H1 (cell line): ENCODE data around the gene PSPC1. TPM values are rescaled to one million over a fixed set of nuclear protein-coding genes. Genes with fewer than 3 reads are reported as not detected.

Experiments
- CTCF ChIA-PET: fragments of 300-600 bp; sonication (Branson Sonifier 250); formaldehyde crosslinking; loops from one replicate; lab custom pipeline; 2021; ENCODE audit not compliant: partially characterized antibody; lab: Charles Lee
- POLR2A ChIA-PET: fragments of 300-600 bp; sonication (Branson Sonifier 250); formaldehyde crosslinking; loops from one replicate; lab custom pipeline; 2021; ENCODE audit warnings: inconsistent platforms; ENCODE audit not compliant: partially characterized antibody; lab: Charles Lee
- DNase-seq, 2 experiments: peaks; one replicate each; pipeline versions ENCODE4 v3.0.0 to v3.0.0-alpha.2; 2010 to 2022; ENCODE audit warnings: low spot score in 2 of 2, low read depth in 1 of 2, mixed read lengths in 1 of 2
- FAIRE-seq: peaks from 2 replicates; lab custom pipeline; 2011; peaks lifted over from hg19 to GRCh38; lab: Jason Lieb, UNC
- H2AFZ ChIP-seq: 2 replicates; pipeline ENCODE4 v1.8.1; 2012; ENCODE audit warnings: low read length, inconsistent platforms
- H2AK5ac ChIP-seq: 2 replicates; pipeline ENCODE4 v1.6.1; 2013; ENCODE audit warnings: low read depth, low read length
- H2BK120ac ChIP-seq: replicated peaks from 2 replicates; pipeline ENCODE3; 2013; ENCODE audit warnings: low read depth, low read length, inconsistent platforms
- H2BK12ac ChIP-seq: 2 replicates; pipeline ENCODE4 v1.6.1; 2013; ENCODE audit warnings: low read depth, low read length
- H2BK15ac ChIP-seq: 2 replicates; pipeline ENCODE4 v1.6.1; 2013; ENCODE audit warnings: low read length
- H2BK20ac ChIP-seq: 2 replicates; pipeline ENCODE4 v1.6.1; 2013; ENCODE audit warnings: low read length
- H2BK5ac ChIP-seq: 2 replicates; pipeline ENCODE4 v1.6.1; 2013; ENCODE audit warnings: low read depth, low read length
- H3K14ac ChIP-seq: 2 replicates; pipeline ENCODE4 v1.6.1; 2013; ENCODE audit warnings: inconsistent platforms; ENCODE audit not compliant: insufficient read length
- H3K18ac ChIP-seq: 2 replicates; pipeline ENCODE4 v1.6.1; 2013; ENCODE audit warnings: low read length; ENCODE audit errors: extremely low read depth
- H3K23ac ChIP-seq: 2 replicates; pipeline ENCODE4 v1.6.1; 2013; ENCODE audit warnings: inconsistent platforms; ENCODE audit not compliant: insufficient read length
- H3K23me2 ChIP-seq: 2 replicates; pipeline ENCODE4 v1.6.1; 2013; ENCODE audit warnings: low read depth, low read length
- H3K27ac ChIP-seq: 2 replicates; pipeline ENCODE4 v1.6.1; 2011; ENCODE audit warnings: low read depth, low read length, inconsistent platforms
- H3K27me3 ChIP-seq, 4 experiments: replicated peaks in 1 of 4; 1 replicate in 1 of 4; 2 replicates in 3 of 4; pipeline versions ENCODE4 v1.6.1 to v1.8.1; 2011 to 2013; ENCODE audit warnings: low read length in 3 of 4, mild to moderate bottlenecking in 3 of 4, inconsistent platforms in 2 of 4, mixed read lengths in 2 of 4, moderate library complexity in 1 of 4; ENCODE audit not compliant: control insufficient read depth in 3 of 4, insufficient read depth in 3 of 4; ENCODE audit errors: extremely low read depth in 1 of 4
- H3K36me3 ChIP-seq, 4 experiments: 2 replicates each; pipeline versions ENCODE4 v1.6.1 to v1.8.1; 2011 to 2013; ENCODE audit warnings: mild to moderate bottlenecking in 4 of 4, low read length in 3 of 4, moderate library complexity in 2 of 4, control low read depth in 1 of 4, inconsistent platforms in 1 of 4; ENCODE audit not compliant: insufficient read depth in 4 of 4, control insufficient read depth in 2 of 4
- H3K4ac ChIP-seq: replicated peaks from 2 replicates; pipeline ENCODE3; 2013; ENCODE audit warnings: low read length, low read depth, mixed read lengths, inconsistent platforms; ENCODE audit not compliant: insufficient read length
- H3K4me1 ChIP-seq, 4 experiments: replicated peaks in 1 of 4; 1 replicate in 1 of 4; 2 replicates in 3 of 4; pipeline versions ENCODE4 v1.6.1 to v1.8.1; 2011 to 2013; ENCODE audit warnings: low read length in 3 of 4, inconsistent platforms in 2 of 4, mixed read lengths in 1 of 4; ENCODE audit not compliant: insufficient read depth in 4 of 4, control insufficient read depth in 3 of 4
- H3K4me2 ChIP-seq, 2 experiments: 2 replicates each; pipeline versions ENCODE4 v1.6.1 to v1.8.1; 2011 to 2013; ENCODE audit warnings: low read depth in 2 of 2, low read length in 2 of 2, control low read depth in 1 of 2, inconsistent platforms in 1 of 2, mild to moderate bottlenecking in 1 of 2; ENCODE audit not compliant: insufficient read depth in 1 of 2
- H3K4me3 ChIP-seq, 4 experiments: fragments of 200-600, 300-600 bp in 1 of 4; sonication (generic), shearing (Covaris generic), sonication (Bioruptor Twin) in 1 of 4; 2 replicates each; pipeline versions ENCODE4 v1.5.1 to v1.8.1; 2011 to 2016; ENCODE audit warnings: low read length in 4 of 4, low read depth in 3 of 4, control low read depth in 2 of 4, inconsistent platforms in 2 of 4, mild to moderate bottlenecking in 2 of 4, mixed read lengths in 1 of 4, moderate library complexity in 1 of 4; ENCODE audit not compliant: insufficient read depth in 2 of 4; ENCODE audit errors: extremely low read depth in 1 of 4
- H3K56ac ChIP-seq: replicated peaks from 2 replicates; pipeline ENCODE3; 2013; ENCODE audit warnings: low read depth, mild to moderate bottlenecking, mixed read lengths, low read length, inconsistent platforms; ENCODE audit not compliant: insufficient read length
- H3K79me1 ChIP-seq: 2 replicates; pipeline ENCODE4 v1.6.1; 2013; ENCODE audit warnings: low read depth, low read length, control low read depth
- H3K79me2 ChIP-seq, 2 experiments: 2 replicates each; pipeline versions ENCODE4 v1.6.1 to v1.8.1; 2012 to 2013; ENCODE audit warnings: low read length in 2 of 2, mild to moderate bottlenecking in 2 of 2, inconsistent platforms in 1 of 2; ENCODE audit not compliant: insufficient read depth in 2 of 2, control insufficient read depth in 1 of 2
- H3K9ac ChIP-seq, 4 experiments: replicated peaks in 1 of 4; 1 replicate in 1 of 4; 2 replicates in 3 of 4; pipeline versions ENCODE4 v1.6.1 to v1.8.1; 2011 to 2013; ENCODE audit warnings: low read depth in 3 of 4, low read length in 3 of 4, control low read depth in 2 of 4, mild to moderate bottlenecking in 2 of 4, moderate library complexity in 2 of 4, inconsistent platforms in 1 of 4; ENCODE audit errors: extremely low read depth in 1 of 4
- H3K9me3 ChIP-seq, 2 experiments: 2 replicates each; pipeline versions ENCODE4 v1.6.1 to v1.8.1; 2012 to 2013; ENCODE audit warnings: mild to moderate bottlenecking in 2 of 2, moderate library complexity in 2 of 2, control low read depth in 1 of 2, inconsistent platforms in 1 of 2, low read depth in 1 of 2, low read length in 1 of 2, mixed read lengths in 1 of 2; ENCODE audit not compliant: insufficient read depth in 2 of 2
- H4K20me1 ChIP-seq, 2 experiments: replicated peaks in 1 of 2; 2 replicates each; pipeline versions ENCODE3 to v1.8.1; 2011 to 2013; ENCODE audit warnings: inconsistent platforms in 2 of 2, low read length in 2 of 2, mild to moderate bottlenecking in 1 of 2; ENCODE audit not compliant: insufficient read depth in 2 of 2, control insufficient read depth in 1 of 2
- H4K5ac ChIP-seq: 2 replicates; pipeline ENCODE4 v1.6.1; 2013; ENCODE audit warnings: low read length, low read depth, mixed read lengths, inconsistent platforms; ENCODE audit not compliant: insufficient read length
- H4K8ac ChIP-seq: 2 replicates; pipeline ENCODE4 v1.8.0; 2013; ENCODE audit warnings: mild to moderate bottlenecking, moderate library complexity, low read length, inconsistent platforms; ENCODE audit not compliant: insufficient read depth; ENCODE audit errors: extremely low read depth
- H4K91ac ChIP-seq: replicated peaks from 2 replicates; pipeline ENCODE3; 2013; ENCODE audit warnings: low read length, mixed read lengths, inconsistent platforms; ENCODE audit not compliant: insufficient read length
- BACH1 ChIP-seq: IDR thresholded peaks from 2 replicates; pipeline ENCODE4 v1.6.1; 2012; ENCODE audit warnings: low read length, improper control_type of control experiment
- CHD1 ChIP-seq: IDR thresholded peaks from 2 replicates; pipeline ENCODE4 v1.6.1; 2012; ENCODE audit warnings: low read depth, low read length, improper control_type of control experiment
- EZH2 ChIP-seq: fragments of 200-600 bp; sonication (generic); IDR thresholded peaks from 2 replicates; pipeline ENCODE4 v1.7.1; 2012; ENCODE audit warnings: low read depth, mild to moderate bottlenecking, moderate library complexity, low read length, inconsistent platforms; ENCODE audit not compliant: severe bottlenecking
- GABPA ChIP-seq: IDR thresholded peaks from 2 replicates; pipeline ENCODE4 v1.6.1; 2011; ENCODE audit warnings: mild to moderate bottlenecking, low read length, moderate library complexity, borderline replicate concordance; ENCODE audit not compliant: insufficient read depth
- HDAC2 ChIP-seq, 2 experiments: fragments of 300-600 bp in 1 of 2; sonication (generic) in 1 of 2; IDR thresholded peaks; 2 replicates each; pipeline ENCODE4 v1.6.1; 2011 to 2012; ENCODE audit warnings: low read depth in 2 of 2, low read length in 2 of 2, mild to moderate bottlenecking in 2 of 2, moderate library complexity in 2 of 2, borderline replicate concordance in 1 of 2, inconsistent platforms in 1 of 2
- KDM4A ChIP-seq: IDR thresholded peaks from one replicate; pipeline ENCODE4 v1.7.1; 2012; ENCODE audit warnings: low read depth, mild to moderate bottlenecking, moderate library complexity, low read length, inconsistent platforms; ENCODE audit not compliant: severe bottlenecking
- MAFK ChIP-seq: IDR thresholded peaks from 2 replicates; pipeline ENCODE4 v1.6.1; 2012; ENCODE audit warnings: low read depth, mild to moderate bottlenecking, improper control_type of control experiment, low read length
- NANOG ChIP-seq: IDR thresholded peaks from 2 replicates; pipeline ENCODE4 v1.6.1; 2011; ENCODE audit warnings: low read length, low read depth, mild to moderate bottlenecking, inconsistent platforms; ENCODE audit not compliant: insufficient read depth, poor library complexity, severe bottlenecking
- POU5F1 ChIP-seq: IDR thresholded peaks from 2 replicates; pipeline ENCODE4 v1.6.1; 2011; ENCODE audit warnings: low read depth, mild to moderate bottlenecking, low read length, moderate library complexity
- RBBP5 ChIP-seq: IDR thresholded peaks from 2 replicates; pipeline ENCODE4 v1.7.1; 2012; ENCODE audit warnings: low read depth, mild to moderate bottlenecking, inconsistent platforms, low read length, moderate library complexity, borderline replicate concordance
- RNF2 ChIP-seq: fragments of 200-900, 300-1000 bp; sonication (generic); IDR thresholded peaks from 2 replicates; pipeline ENCODE4 v1.7.1; 2016; ENCODE audit warnings: borderline replicate concordance, low read depth, mild to moderate bottlenecking, antibody characterized with exemption, low read length; ENCODE audit not compliant: poor library complexity, severe bottlenecking; ENCODE audit errors: missing control alignments
- SIN3A ChIP-seq, 2 experiments: IDR thresholded peaks in 1 of 2; conservative IDR thresholded peaks in 1 of 2; 2 replicates each; pipeline ENCODE4 v1.6.1; 2011 to 2012; ENCODE audit warnings: low read length in 2 of 2, improper control_type of control experiment in 1 of 2, low read depth in 1 of 2, mild to moderate bottlenecking in 1 of 2
- SRF ChIP-seq: IDR thresholded peaks from 2 replicates; pipeline ENCODE4 v1.6.1; 2011; ENCODE audit warnings: mild to moderate bottlenecking, low read depth, low read length, moderate library complexity
- TBP ChIP-seq: IDR thresholded peaks from 2 replicates; pipeline ENCODE4 v1.6.1; 2011; ENCODE audit warnings: low read depth, low read length, improper control_type of control experiment
- WGBS, 2 experiments: shearing (Covaris generic) in 1 of 2; methylation state at CpG; one replicate each; pipeline versions ENCODE4 v1.1.6 to v1.1.7; 2013 to 2015; ENCODE audit warnings: low lambda C conversion rate in 2 of 2, mixed read lengths in 2 of 2, inconsistent platforms in 1 of 2, low coverage in 1 of 2, missing lambda C conversion rate in 1 of 2; ENCODE audit not compliant: insufficient replicate concordance in 2 of 2, insufficient coverage in 1 of 2, insufficient read length in 1 of 2; ENCODE audit errors: extremely low coverage in 1 of 2, missing lambda C conversion rate in 1 of 2; 5-methylcytosine and 5-hydroxymethylcytosine counted together
- polyA plus RNA-seq, 7 experiments: library from polyadenylated mRNA; depleted of rRNA in 3 of 7; stranded (reverse) in 5 of 7; unstranded in 2 of 7; fragments of >200 nt in 5 of 7; fragments of 200-250 nt in 2 of 7; gene quantifications; 1 replicate in 5 of 7; 2 replicates in 1 of 7; 4 replicates in 1 of 7; pipeline versions ENCODE4 v1.2.1 to v1.2.3, GENCODE V29; 2011 to 2013; ENCODE audit warnings: missing spikeins in 2 of 7, mixed read lengths in 2 of 7
- total RNA-seq: library from RNA; stranded (reverse); fragmentation: NEBNext Ultra II Directional; extraction: Animal tissue kit (Norgen Biotek cat#: 25700); gene quantifications from 2 replicates; pipeline ENCODE4 v1.2.1, GENCODE V29; 2021

PSPC1 gene
- total and polyA plus RNA-seq, 2 of the 8 experiments (the other 6 are each of a cell fraction or from before 2014, with no cell fraction given) = 53.4 to 97.4 TPM

DNA sequence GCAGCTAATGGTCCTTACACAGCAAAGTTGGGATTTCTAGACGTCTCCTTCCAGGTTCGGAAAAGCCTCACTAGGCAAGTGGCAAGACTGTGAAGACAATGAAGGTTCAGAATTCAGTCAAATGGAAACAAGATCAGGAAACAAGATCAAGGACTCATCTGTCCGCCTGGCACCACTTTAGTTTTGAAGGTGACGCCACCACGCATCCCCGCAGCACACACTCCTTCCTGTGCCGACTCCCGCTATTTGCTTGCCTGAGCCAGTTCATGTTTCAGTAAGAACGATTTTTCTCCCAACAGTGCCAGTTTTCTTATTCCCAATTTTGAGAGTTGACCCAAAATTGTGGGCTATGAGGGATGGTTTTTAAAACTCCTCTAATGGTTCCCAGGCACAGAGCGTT is 107.8 kb downstream of the PSPC1 start:
- Histone ChIP-seq H3K27ac (no peak overlapping the region), H3K9me3 (no peaks in the 10 kb centered on the region), H3K23me2 (no peaks in the 10 kb centered on the region), H3K14ac (no peak overlapping the region), H2BK5ac (no peak overlapping the region), H3K23ac (no peak overlapping the region), H2AFZ (no peak overlapping the region), H3K4ac (no peak overlapping the region), H3K4me3 (no peak overlapping the region), H2BK15ac (no peak overlapping the region), H3K27me3 (no peaks in the 10 kb centered on the region), H4K8ac (no peak overlapping the region), H3K9ac (no peak overlapping the region), H2BK12ac (no peak overlapping the region), H2BK120ac (no peak overlapping the region), H2AK5ac (no peak overlapping the region), H3K4me2 (no peak overlapping the region), H3K79me2 (no peaks in the 10 kb centered on the region), H3K36me3 (peaks cover 6 to 60% (median 38%) of the 10 kb centered on the region in 4 experiments), H3K18ac (no peak overlapping the region), H4K91ac (no peak overlapping the region), H3K79me1 (0 out of 2 replicates have a peak, but pooled peaks cover 3% of the 10 kb centered on the region), H4K20me1 (no peaks in the 10 kb centered on the region), H3K4me1 (no peaks in the 10 kb centered on the region), H4K5ac (no peak overlapping the region), H3K56ac (no peak overlapping the region), H2BK20ac (no peak overlapping the region)
- no peak for DNase-seq
- ChIA-PET POLR2A (no interaction called here), CTCF (no interaction called here)
- no peak for FAIRE-seq
- WGBS, 2 experiments = 91% methylated on average over 10 of the region's 10 CpGs; no CpG with 5 or more reads in 1 of the 2 experiments
- TF ChIP-seq RBBP5 = no peak
- TF ChIP-seq EZH2 = no peak
- no peak for TF ChIP-seq GABPA
- no peak for TF ChIP-seq SRF
- no peak for TF ChIP-seq BACH1
- TF ChIP-seq MAFK = no peak
- no peak for TF ChIP-seq KDM4A
- TF ChIP-seq TBP = no peak
- TF ChIP-seq HDAC2 (IDR thresholded peaks at IDR 0.05; ENCODE audit: borderline replicate concordance in 1 of 2, low read depth in 2 of 2, low read length in 2 of 2) = no peak
- no peak for TF ChIP-seq NANOG
- no peak for TF ChIP-seq RNF2
- TF ChIP-seq POU5F1 = no peak
- TF ChIP-seq SIN3A (conservative IDR thresholded peaks at IDR 0.05 in 1 of 2, IDR thresholded peaks at IDR 0.05 in 1 of 2; ENCODE audit: low read depth in 1 of 2, low read length in 2 of 2) = no peak
- no peak for TF ChIP-seq CHD1
